SK-N-SH (cell line): ENCODE measurements around the gene SMYD3. TPM values are rescaled to one million over a fixed set of nuclear protein-coding genes. Genes with fewer than 3 reads are reported as not detected.

ENCODE experiments used
- CTCF ChIA-PET: fragments of 300-600, 350-600 bp; formaldehyde crosslinking; extraction: SDS; loops from one replicate; lab custom pipeline; 2021; lab: Yijun Ruan, JAX
- POLR2A ChIA-PET: fragments of 350-600 bp; sonication (Branson Sonifier 250); formaldehyde crosslinking; extraction: SDS; loops from one replicate; lab custom pipeline; 2020; ENCODE audit warnings: antibody characterized with exemption, inconsistent platforms; lab: Yijun Ruan, JAX
- DNase-seq: peaks from one replicate; pipeline ENCODE4 v3.0.0; 2012
- H2AFZ ChIP-seq: fragments of 200-600 bp; sonication (generic); 2 replicates; pipeline ENCODE4 v1.8.1; 2016; ENCODE audit warnings: antibody characterized with exemption, mild to moderate bottlenecking, low read depth
- H3F3A ChIP-seq: fragments of 200-600 bp; sonication (generic); replicated peaks from 2 replicates; pipeline ENCODE3; 2016; ENCODE audit warnings: antibody characterized with exemption, mild to moderate bottlenecking; ENCODE audit not compliant: insufficient read depth
- H3K27ac ChIP-seq, 2 experiments: fragments of 200-500 bp in 1 of 2; fragments of 200-600 bp in 1 of 2; sonication (Bioruptor generic) in 1 of 2; sonication (generic), shearing (Covaris generic) in 1 of 2; 2 replicates each; pipeline versions ENCODE4 v1.5.1 to v1.6.1; 2014 to 2016; ENCODE audit warnings: low read depth in 2 of 2, inconsistent platforms in 1 of 2, low read length in 1 of 2, mild to moderate bottlenecking in 1 of 2, mixed read lengths in 1 of 2
- H3K27me3 ChIP-seq: fragments of 200-600 bp; sonication (generic), shearing (Covaris generic); 2 replicates; pipeline ENCODE4 v1.6.1; 2016; ENCODE audit warnings: mixed run types; ENCODE audit not compliant: insufficient read depth
- H3K36me3 ChIP-seq, 2 experiments: fragments of 200-500 bp in 1 of 2; fragments of 200-600 bp in 1 of 2; sonication (Bioruptor generic) in 1 of 2; sonication (generic) in 1 of 2; replicated peaks in 1 of 2; 2 replicates each; pipeline versions ENCODE3 to v1.5.1; 2014 to 2016; ENCODE audit warnings: low read length in 1 of 2, mild to moderate bottlenecking in 1 of 2; ENCODE audit not compliant: insufficient read depth in 2 of 2, control insufficient read depth in 1 of 2
- H3K4me1 ChIP-seq, 2 experiments: fragments of 200-500 bp in 1 of 2; fragments of 200-600 bp in 1 of 2; sonication (Bioruptor generic) in 1 of 2; sonication (generic), shearing (Covaris generic) in 1 of 2; 2 replicates each; pipeline versions ENCODE4 v1.5.1 to v1.6.1; 2014 to 2016; ENCODE audit warnings: low read depth in 1 of 2, low read length in 1 of 2, mixed run types in 1 of 2; ENCODE audit not compliant: insufficient read depth in 2 of 2, control insufficient read depth in 1 of 2
- H3K4me2 ChIP-seq: fragments of 200-600 bp; sonication (generic), shearing (Covaris generic); 2 replicates; pipeline ENCODE4 v1.6.1; 2017; ENCODE audit warnings: mixed run types
- H3K4me3 ChIP-seq, 2 experiments: fragments of 200-500 bp in 1 of 2; fragments of 200-600 bp in 1 of 2; sonication (Bioruptor generic) in 1 of 2; sonication (generic), shearing (Covaris generic) in 1 of 2; 2 replicates each; pipeline versions ENCODE4 v1.5.1 to v1.8.1; 2014 to 2016; ENCODE audit warnings: low read depth in 2 of 2, inconsistent platforms in 1 of 2, low read length in 1 of 2, mild to moderate bottlenecking in 1 of 2, mixed read lengths in 1 of 2, moderate library complexity in 1 of 2
- H3K79me2 ChIP-seq: fragments of 200-600 bp; sonication (generic); 2 replicates; pipeline ENCODE4 v1.8.1; 2017; ENCODE audit warnings: mild to moderate bottlenecking; ENCODE audit not compliant: insufficient read depth
- H3K9ac ChIP-seq: fragments of 200-600 bp; sonication (generic); 2 replicates; pipeline ENCODE4 v1.6.1; 2017; ENCODE audit warnings: mixed run types
- H3K9me2 ChIP-seq: fragments of 200-600 bp; sonication (generic); 2 replicates; pipeline ENCODE4 v1.6.1; 2017; ENCODE audit warnings: mixed run types
- H3K9me3 ChIP-seq: fragments of 200-600 bp; sonication (generic); 2 replicates; pipeline ENCODE4 v1.6.1; 2017; ENCODE audit warnings: mixed run types, mild to moderate bottlenecking, moderate library complexity
- H4K20me1 ChIP-seq: fragments of 200-600 bp; sonication (generic); 2 replicates; pipeline ENCODE4 v1.6.1; 2017; ENCODE audit warnings: mild to moderate bottlenecking, mixed run types; ENCODE audit not compliant: insufficient read depth
- CHD2 ChIP-seq: fragments of 150-350 bp; IDR thresholded peaks from 2 replicates; pipeline ENCODE4 v1.6.1; 2018; ENCODE audit warnings: low read length; ENCODE audit not compliant: partially characterized antibody
- FOSL2 ChIP-seq: IDR thresholded peaks from 2 replicates; pipeline ENCODE4 v1.4.0; 2012; ENCODE audit warnings: low read depth, mild to moderate bottlenecking, moderate library complexity, borderline replicate concordance
- GABPA ChIP-seq: IDR thresholded peaks from 2 replicates; pipeline ENCODE4 v1.4.0; 2012; ENCODE audit warnings: low read depth, mild to moderate bottlenecking
- JUND ChIP-seq: IDR thresholded peaks from 2 replicates; pipeline ENCODE4 v1.4.0; 2012
- MEF2A ChIP-seq: IDR thresholded peaks from 2 replicates; pipeline ENCODE4 v1.4.0; 2012; ENCODE audit warnings: low read depth, borderline replicate concordance
- NFIC ChIP-seq: IDR thresholded peaks from 2 replicates; pipeline ENCODE4 v1.4.0; 2012; ENCODE audit warnings: borderline replicate concordance
- RAD21 ChIP-seq: IDR thresholded peaks from 2 replicates; pipeline ENCODE4 v1.6.1; 2012; ENCODE audit warnings: mild to moderate bottlenecking, low read length
- SIN3A ChIP-seq: IDR thresholded peaks from 2 replicates; pipeline ENCODE4 v1.6.1; 2012; ENCODE audit warnings: low read depth, mild to moderate bottlenecking, low read length, moderate library complexity, borderline replicate concordance
- SMC3 ChIP-seq: IDR thresholded peaks from 2 replicates; pipeline ENCODE4 v1.6.1; 2012; ENCODE audit warnings: low read depth, low read length, improper control_type of control experiment
- TAF1 ChIP-seq: IDR thresholded peaks from 2 replicates; pipeline ENCODE4 v1.6.1; 2012; ENCODE audit warnings: low read depth, mild to moderate bottlenecking, low read length, moderate library complexity, borderline replicate concordance
- YY1 ChIP-seq: IDR thresholded peaks from 2 replicates; pipeline ENCODE4 v1.4.0; 2012; ENCODE audit warnings: low read depth, mild to moderate bottlenecking
- WGBS: methylation state at CpG from one replicate; pipeline ENCODE4 v1.1.6; 2017; ENCODE audit warnings: low lambda C conversion rate; 5-methylcytosine and 5-hydroxymethylcytosine counted together
- polyA plus RNA-seq, 3 experiments: library from polyadenylated mRNA; depleted of rRNA; stranded (reverse); fragments of >200 nt; gene quantifications; 2 replicates each; pipeline ENCODE4 v1.2.3, GENCODE V29; 2012
- TF ChIP-seq, protein P1 (sequence below): fragments of 200-600 bp; sonication (generic); IDR thresholded peaks from 2 replicates; pipeline ENCODE4 v1.6.1; 2017; ENCODE audit warnings: antibody characterized with exemption, mild to moderate bottlenecking, moderate library complexity
- TF ChIP-seq, protein P2 (sequence below): IDR thresholded peaks from 2 replicates; pipeline ENCODE4 v1.4.0; 2012; ENCODE audit warnings: low read depth
- TF ChIP-seq, protein P3 (sequence below): IDR thresholded peaks from 2 replicates; pipeline ENCODE4; 2012
- TF ChIP-seq, protein P4 (sequence below): IDR thresholded peaks from 2 replicates; pipeline ENCODE4 v1.4.0; 2012; ENCODE audit warnings: low read depth, borderline replicate concordance

Gene SMYD3
- polyA plus RNA-seq, 1 of the 3 experiments (the other 2 are of a cell fraction): 31.4 TPM

DNA sequence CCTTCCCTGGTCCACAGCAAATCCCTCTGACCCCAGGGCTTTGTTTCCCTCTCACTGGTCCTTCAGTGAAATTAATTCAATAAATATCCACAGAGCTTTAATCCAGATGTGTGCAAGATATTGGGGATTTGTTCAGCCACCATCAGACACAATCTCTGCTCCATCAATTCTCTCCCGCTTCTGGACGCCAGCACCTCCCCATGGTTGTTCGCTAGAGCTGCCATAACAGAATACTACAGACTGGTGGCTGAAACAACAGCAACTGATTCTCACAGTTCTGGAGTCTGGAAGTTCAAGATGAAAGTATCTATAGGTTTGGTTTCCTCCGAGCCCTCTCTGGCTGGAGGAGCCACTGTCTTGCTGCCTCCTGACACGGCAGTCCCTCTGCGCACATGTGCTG lies 303.9 kb downstream of the SMYD3 start:
- H3K4me3 ChIP-seq: no peak overlapping the region
- peaks cover 0 to 2% of the 10 kb centered on the region in 2 experiments; a peak in 3 of 4 replicates for H3K4me1 ChIP-seq
- 99% methylated on average over 6 of the region's 6 CpGs for WGBS
- no peak for DNase-seq
- H3K4me2 ChIP-seq: no peak overlapping the region
- H3K9ac ChIP-seq: no peak overlapping the region
- POLR2A ChIA-PET: no interaction called here
- no peaks in the 10 kb centered on the region for H3K79me2 ChIP-seq
- no peaks in the 10 kb centered on the region for H3K9me2 ChIP-seq
- TF ChIP-seq, protein P1, sequence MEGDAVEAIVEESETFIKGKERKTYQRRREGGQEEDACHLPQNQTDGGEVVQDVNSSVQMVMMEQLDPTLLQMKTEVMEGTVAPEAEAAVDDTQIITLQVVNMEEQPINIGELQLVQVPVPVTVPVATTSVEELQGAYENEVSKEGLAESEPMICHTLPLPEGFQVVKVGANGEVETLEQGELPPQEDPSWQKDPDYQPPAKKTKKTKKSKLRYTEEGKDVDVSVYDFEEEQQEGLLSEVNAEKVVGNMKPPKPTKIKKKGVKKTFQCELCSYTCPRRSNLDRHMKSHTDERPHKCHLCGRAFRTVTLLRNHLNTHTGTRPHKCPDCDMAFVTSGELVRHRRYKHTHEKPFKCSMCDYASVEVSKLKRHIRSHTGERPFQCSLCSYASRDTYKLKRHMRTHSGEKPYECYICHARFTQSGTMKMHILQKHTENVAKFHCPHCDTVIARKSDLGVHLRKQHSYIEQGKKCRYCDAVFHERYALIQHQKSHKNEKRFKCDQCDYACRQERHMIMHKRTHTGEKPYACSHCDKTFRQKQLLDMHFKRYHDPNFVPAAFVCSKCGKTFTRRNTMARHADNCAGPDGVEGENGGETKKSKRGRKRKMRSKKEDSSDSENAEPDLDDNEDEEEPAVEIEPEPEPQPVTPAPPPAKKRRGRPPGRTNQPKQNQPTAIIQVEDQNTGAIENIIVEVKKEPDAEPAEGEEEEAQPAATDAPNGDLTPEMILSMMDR: no peak
- TF ChIP-seq, protein P2, sequence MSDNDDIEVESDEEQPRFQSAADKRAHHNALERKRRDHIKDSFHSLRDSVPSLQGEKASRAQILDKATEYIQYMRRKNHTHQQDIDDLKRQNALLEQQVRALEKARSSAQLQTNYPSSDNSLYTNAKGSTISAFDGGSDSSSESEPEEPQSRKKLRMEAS: no peak
- no peak for TF ChIP-seq NFIC
- no peak for TF ChIP-seq TAF1
- no peak for TF ChIP-seq JUND
- no peak for TF ChIP-seq SIN3A
- no peak for TF ChIP-seq YY1
- TF ChIP-seq, protein P3, sequence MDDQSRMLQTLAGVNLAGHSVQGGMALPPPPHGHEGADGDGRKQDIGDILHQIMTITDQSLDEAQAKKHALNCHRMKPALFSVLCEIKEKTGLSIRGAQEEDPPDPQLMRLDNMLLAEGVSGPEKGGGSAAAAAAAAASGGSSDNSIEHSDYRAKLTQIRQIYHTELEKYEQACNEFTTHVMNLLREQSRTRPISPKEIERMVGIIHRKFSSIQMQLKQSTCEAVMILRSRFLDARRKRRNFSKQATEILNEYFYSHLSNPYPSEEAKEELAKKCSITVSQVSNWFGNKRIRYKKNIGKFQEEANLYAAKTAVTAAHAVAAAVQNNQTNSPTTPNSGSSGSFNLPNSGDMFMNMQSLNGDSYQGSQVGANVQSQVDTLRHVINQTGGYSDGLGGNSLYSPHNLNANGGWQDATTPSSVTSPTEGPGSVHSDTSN: no peak
- no peak for TF ChIP-seq CHD2
- TF ChIP-seq MEF2A: no peak
- no peak for TF ChIP-seq RAD21
- no peak for TF ChIP-seq GABPA
- TF ChIP-seq FOSL2: no peak
- TF ChIP-seq, protein P4, sequence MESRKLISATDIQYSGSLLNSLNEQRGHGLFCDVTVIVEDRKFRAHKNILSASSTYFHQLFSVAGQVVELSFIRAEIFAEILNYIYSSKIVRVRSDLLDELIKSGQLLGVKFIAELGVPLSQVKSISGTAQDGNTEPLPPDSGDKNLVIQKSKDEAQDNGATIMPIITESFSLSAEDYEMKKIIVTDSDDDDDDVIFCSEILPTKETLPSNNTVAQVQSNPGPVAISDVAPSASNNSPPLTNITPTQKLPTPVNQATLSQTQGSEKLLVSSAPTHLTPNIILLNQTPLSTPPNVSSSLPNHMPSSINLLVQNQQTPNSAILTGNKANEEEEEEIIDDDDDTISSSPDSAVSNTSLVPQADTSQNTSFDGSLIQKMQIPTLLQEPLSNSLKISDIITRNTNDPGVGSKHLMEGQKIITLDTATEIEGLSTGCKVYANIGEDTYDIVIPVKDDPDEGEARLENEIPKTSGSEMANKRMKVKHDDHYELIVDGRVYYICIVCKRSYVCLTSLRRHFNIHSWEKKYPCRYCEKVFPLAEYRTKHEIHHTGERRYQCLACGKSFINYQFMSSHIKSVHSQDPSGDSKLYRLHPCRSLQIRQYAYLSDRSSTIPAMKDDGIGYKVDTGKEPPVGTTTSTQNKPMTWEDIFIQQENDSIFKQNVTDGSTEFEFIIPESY: no peak
- TF ChIP-seq SMC3: no peak
- no peak overlapping the region for H3K27ac ChIP-seq
- no peaks in the 10 kb centered on the region for H4K20me1 ChIP-seq
- no peak overlapping the region for H2AFZ ChIP-seq
- CTCF ChIA-PET: interaction anchor here (0.7 to 1.0 kb wide), 2 partner anchors 9 to 47 kb away, joined by 3 read pairs; no protein-coding TSS in a partner anchor
- no peaks in the 10 kb centered on the region for H3K27me3 ChIP-seq
- H3K36me3 ChIP-seq: no peaks in the 10 kb centered on the region
- H3K9me3 ChIP-seq: no peaks in the 10 kb centered on the region
- H3F3A ChIP-seq: no peaks in the 10 kb centered on the region
